ENCODE data around the gene GPR75.
"Not testable (repeated sequence)": the region's sequence is repeated elsewhere in the genome, so short reads cannot be mapped to it uniquely, and the experiment has no call there.

Gene GPR75

GRCh38 chr2:53852532-53852931, 7.2 kb downstream of the GPR75 start:
- no peak for DNase-seq (ENCODE audit: low spot score)

GRCh38 chr2:53851052-53851757, 8.6 kb downstream of the GPR75 start:
- DNase-seq (ENCODE audit: low spot score): not testable (repeated sequence)

- no peak for DNase-seq (ENCODE audit: low spot score)
Observed at GRCh38 chr2:53848062-53848461, 11.7 kb downstream of the GPR75 start.

- DNase-seq (ENCODE audit: low spot score): no peak
Observed at GRCh38 chr2:53843595-53843994, 16.2 kb downstream of the GPR75 start.

GRCh38 chr2:53842891-53843290, 16.9 kb downstream of the GPR75 start:
- DNase-seq (ENCODE audit: low spot score): no peak

GRCh38 chr2:53841651-53842050, 18.1 kb downstream of the GPR75 start:
- DNase-seq (ENCODE audit: low spot score): not testable (repeated sequence)

GRCh38 chr2:53840580-53840979, 19.2 kb downstream of the GPR75 start:
- no peak for DNase-seq (ENCODE audit: low spot score)

- DNase-seq (ENCODE audit: low spot score): not testable (repeated sequence)
Observed at GRCh38 chr2:53829980-53830290, 29.8 kb downstream of the GPR75 start.

GRCh38 chr2:53829273-53829979, 30.3 kb downstream of the GPR75 start:
- DNase-seq (ENCODE audit: low spot score): no peak

GRCh38 chr2:53828331-53828730, 31.4 kb downstream of the GPR75 start:
- no peak for DNase-seq (ENCODE audit: low spot score)

GRCh38 chr2:53827398-53828175, 32.2 kb downstream of the GPR75 start:
- DNase-seq (ENCODE audit: low spot score): no peak

GRCh38 chr2:53826587-53827397, 33.0 kb downstream of the GPR75 start:
- DNase-seq (ENCODE audit: low spot score): no peak

GRCh38 chr2:53826030-53826410, 33.7 kb downstream of the GPR75 start:
- DNase-seq (ENCODE audit: low spot score): no peak

- not testable (repeated sequence) for DNase-seq (ENCODE audit: low spot score)
Observed at GRCh38 chr2:53823639-53824038, 36.1 kb downstream of the GPR75 start.

- DNase-seq (ENCODE audit: low spot score): no peak
Observed at GRCh38 chr2:53821810-53822209, 38.0 kb downstream of the GPR75 start.

- DNase-seq (ENCODE audit: low spot score): no peak
Observed at GRCh38 chr2:53820711-53821110, 39.1 kb downstream of the GPR75 start.

- DNase-seq (ENCODE audit: low spot score): no peak
Observed at GRCh38 chr2:53820048-53820447, 39.7 kb downstream of the GPR75 start.

- DNase-seq (ENCODE audit: low spot score): no peak
Observed at GRCh38 chr2:53819634-53820033, 40.1 kb downstream of the GPR75 start.

GRCh38 chr2:53818854-53819435, 40.8 kb downstream of the GPR75 start:
- no peak for DNase-seq (ENCODE audit: low spot score)

GRCh38 chr2:53813151-53813550, 46.6 kb downstream of the GPR75 start:
- DNase-seq (ENCODE audit: low spot score): no peak

GRCh38 chr2:53811601-53812000, 48.2 kb downstream of the GPR75 start:
- DNase-seq (ENCODE audit: low spot score): no peak

Data from SW480 (cell line).